RPMI8226 (cell line): Measurements from ENCODE around the gene CD151.

ENCODE experiments used
- DNase-seq: peaks from one replicate; pipeline ENCODE4 v3.0.0-alpha.2; 2015

The CD151 gene

DNA sequence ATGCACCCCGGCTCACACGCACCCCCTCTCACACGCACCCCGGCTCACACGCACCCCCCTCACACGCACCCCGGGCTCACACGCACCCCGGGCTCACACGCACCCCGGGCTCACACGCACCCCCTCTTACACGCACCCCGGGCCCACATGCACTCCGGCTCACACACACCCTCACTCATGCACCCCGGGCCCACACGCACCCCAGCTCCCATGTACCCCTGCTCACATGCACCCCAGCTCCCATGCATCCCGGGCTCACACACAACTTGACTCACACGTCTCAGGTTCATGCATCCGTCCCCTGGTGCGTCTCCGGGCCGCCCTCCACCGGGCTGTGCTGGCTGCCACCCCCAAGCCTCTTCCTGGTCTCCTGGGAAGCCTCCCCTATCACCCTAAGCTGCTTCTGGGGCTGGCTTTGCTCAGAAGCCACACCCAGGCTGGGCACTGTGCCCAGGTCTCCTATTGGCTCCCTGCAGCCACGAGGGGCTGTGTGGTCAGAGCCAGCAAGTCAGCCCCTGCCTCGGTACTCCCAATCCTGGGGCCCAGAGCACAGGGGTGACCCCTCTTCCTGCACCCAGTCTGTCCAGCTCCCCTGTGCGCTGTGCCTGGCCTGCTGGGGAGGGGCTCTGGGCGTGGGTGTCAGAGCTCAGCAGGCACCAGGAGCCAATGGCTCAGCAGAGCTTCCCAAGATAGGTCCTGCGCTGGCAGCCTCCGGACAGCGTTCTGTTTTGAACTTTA lies 26.8 kb downstream of the CD151 start:
- DNase-seq, result peak; percentile 71

DNA sequence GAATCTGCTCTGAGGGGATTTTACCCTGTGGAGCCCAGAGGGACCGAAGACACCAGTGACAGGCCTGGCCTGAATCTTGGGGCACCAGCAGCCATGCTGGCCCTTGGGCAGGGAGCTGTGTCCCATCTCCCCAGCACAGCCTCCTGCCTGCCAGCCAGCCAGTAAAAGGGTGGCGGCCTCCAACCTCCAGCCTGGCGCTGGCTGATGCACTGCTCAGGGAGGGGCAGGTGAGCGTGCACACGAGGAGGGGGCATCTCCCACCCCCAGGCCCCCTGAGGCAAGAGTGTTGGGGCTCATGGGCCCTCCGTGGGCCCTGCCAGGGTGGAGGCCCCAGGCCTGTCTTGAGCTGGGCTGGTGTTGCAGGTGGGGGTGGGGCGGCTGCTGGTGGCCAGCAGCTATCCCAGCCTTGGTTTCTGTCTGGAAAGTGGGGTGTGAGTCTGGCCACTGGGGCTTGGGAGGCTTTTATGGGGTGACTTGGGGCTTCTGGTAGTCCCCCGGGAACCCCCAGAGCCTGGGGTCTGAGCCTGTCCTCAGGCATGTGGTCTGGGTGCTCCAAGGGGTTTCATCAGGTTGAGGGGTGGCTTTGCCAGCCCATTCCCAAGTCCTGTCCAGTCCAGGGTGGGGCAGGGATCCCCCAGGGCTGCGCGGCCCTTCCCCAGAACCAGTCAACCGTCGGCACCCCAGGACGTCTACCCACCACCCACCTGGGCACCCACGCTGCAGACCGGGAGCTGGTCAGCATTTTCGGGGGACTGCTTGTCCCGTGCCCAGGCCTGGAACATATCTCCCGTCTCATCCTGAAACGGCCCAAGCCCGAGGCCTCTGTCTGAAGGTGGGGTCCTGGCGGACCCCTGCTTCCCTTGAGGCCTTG lies 27.7 kb downstream of the CD151 start:
- no peak for DNase-seq

DNA sequence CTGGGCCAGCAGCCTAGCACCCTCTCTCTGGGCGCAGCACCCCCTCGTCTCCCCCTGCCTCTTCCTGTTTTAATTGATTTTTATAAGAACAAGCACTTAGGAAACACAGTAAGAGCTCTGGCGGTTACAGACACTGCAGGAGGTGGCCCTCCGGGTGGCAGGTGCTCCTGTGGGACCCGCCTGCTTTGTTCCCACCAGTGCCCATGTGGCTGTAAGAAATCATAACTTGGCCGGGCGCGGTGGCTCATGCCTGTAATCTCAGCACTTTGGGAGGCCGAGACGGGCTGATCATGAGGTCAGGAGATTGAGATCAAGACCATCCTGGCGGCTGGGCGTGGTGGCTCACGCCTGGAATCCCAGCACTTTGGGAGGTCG lies 28.3 kb downstream of the CD151 start:
- DNase-seq, result no peak

DNA sequence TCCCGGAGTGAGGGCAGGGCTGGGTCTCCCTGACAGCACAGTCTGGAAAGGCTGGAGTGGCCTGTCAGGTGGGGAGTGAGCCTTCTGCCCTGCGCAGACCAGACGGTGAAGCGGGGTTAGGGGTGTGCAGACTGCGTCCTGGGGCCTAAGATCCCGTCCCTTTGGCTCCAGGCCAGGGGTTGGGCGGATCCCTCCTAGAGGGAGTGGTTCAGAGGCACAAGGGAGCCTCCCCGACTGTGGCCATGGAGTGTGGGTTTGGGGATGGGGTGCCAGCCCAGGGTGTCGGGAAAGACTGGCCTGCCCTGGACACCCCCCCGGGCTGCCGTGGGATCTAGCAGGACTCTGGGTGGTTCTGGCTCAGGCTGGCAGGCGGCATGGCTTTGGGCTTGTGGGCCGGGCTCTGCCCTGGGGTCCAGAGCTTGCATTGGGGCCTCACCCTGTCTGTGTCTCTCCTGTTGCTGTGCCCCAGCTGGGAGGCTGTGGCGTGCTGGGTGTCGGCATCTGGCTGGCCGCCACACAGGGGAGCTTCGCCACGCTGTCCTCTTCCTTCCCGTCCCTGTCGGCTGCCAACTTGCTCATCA lies 29.4 kb downstream of the CD151 start:
- no peak for DNase-seq

DNA sequence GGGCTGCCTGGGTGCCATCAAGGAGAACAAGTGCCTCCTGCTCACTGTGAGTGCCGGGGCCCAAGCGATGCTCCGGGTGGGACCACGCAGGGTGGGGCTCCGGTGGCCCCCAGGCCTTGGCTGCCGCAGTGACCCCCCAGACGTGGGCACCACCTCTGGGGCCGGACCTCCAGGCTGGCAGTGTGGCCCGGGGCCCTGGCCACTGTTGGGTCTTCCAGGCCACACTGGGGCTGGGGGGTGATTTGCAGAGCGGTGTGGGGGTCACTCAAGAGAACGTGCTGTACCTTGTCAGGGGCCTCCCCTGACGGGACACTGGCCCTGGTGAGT lies 29.9 kb downstream of the CD151 start:
- DNase-seq, result no peak

DNA sequence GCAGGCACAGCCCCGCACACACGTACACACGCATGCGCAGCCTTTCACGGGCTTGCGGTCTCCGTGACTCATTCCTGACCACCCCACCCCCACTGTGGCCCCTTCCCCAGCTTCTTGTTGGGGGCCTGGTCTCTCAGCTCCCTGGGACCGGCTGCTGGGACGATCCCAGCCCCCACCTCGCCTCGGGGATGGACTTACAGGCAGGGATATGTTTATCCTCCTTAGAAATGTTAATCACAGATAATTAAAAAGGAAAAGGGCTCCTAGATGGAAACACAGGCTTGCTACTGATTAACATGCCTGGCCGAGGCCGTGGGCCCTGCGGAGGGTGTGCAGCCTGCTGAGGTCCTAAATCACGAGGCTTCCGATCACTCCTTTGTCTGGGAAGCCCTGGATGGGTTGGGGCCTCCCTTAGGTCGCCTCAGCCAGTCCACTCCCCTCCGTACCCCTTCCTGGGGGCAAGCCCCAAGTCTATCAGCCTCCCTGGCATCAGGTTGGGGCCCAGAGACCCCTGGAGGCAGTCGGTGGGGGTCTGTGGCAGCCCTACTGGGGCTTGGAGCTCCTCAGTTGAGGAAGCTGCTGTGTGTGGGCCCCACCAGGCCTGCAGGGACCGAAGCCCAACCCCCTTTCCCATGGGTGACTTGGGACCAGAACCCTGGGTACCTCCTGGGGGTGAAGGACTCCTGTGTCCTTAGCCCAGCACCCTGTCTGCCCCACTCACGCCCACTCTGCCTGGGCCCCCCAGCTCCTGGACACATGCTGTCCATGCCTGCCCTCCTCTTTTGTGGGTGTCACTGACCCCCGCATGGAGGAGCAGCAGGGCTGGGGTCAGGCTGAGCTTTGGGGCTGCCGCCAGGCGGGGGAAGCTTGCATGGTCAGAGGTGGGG lies 30.5 kb downstream of the CD151 start:
- no peak for DNase-seq

DNA sequence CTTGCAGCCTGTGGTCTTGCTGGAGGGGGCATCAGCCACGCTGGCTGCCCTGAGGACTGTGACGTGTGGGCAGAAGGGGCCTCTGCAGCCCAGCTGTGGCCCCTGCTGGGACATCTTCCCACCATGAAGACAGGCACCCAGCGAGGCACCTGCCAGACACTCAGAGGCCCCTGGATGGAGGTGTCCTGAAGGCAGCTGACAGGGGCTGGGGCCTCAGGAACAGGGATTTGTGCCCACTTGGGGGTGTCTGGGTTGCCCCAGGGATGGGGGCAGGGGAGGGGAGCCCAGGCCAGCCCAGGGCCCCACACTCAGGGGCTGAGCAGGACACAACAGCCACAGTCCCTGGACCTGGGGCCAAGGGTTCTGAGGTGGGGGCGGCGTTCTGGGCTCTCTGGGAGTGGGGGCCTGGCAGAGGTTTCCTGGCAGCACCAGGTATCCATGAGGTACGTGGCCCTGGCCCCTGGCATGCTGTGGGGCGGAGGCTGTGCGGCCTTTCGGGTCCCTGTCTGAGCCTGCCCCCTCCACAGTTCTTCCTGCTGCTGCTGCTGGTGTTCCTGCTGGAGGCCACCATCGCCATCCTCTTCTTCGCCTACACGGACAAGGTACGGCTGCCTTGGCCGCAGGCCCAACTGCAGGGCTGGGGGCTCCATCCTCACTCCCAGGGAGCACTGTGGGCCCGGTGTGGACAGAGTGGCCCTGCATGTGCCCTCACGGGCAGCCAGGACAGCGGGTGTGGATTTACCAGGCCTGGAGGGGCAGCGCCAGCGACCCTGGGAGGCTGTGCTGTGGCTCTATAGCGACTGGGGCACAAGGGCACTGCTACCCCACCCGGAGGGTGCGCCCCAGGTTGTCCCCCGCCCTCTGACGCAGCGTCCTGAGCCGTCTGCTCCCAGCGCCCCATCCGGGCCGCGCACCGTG lies 31.4 kb downstream of the CD151 start:
- no peak for DNase-seq

DNA sequence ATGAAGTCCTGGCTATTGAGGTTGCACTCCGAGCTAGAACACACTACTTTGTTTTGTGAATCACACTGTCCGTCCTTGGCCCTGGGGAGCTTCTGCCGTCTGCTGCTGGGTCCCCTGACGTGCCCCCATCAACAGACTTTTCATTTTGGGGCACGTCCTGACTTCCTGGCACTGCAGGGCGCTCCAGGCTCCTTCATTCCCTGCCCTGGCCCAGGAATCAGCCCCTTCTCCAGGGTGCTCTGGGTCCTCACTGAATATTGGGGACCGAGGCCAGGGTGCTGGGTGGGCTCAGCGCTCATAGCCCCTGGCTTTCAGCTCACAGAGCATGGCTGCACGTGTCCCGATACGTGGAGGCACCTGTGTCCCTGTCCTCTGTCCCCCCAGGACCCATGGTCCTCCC lies 32.1 kb downstream of the CD151 start:
- no peak for DNase-seq

DNA sequence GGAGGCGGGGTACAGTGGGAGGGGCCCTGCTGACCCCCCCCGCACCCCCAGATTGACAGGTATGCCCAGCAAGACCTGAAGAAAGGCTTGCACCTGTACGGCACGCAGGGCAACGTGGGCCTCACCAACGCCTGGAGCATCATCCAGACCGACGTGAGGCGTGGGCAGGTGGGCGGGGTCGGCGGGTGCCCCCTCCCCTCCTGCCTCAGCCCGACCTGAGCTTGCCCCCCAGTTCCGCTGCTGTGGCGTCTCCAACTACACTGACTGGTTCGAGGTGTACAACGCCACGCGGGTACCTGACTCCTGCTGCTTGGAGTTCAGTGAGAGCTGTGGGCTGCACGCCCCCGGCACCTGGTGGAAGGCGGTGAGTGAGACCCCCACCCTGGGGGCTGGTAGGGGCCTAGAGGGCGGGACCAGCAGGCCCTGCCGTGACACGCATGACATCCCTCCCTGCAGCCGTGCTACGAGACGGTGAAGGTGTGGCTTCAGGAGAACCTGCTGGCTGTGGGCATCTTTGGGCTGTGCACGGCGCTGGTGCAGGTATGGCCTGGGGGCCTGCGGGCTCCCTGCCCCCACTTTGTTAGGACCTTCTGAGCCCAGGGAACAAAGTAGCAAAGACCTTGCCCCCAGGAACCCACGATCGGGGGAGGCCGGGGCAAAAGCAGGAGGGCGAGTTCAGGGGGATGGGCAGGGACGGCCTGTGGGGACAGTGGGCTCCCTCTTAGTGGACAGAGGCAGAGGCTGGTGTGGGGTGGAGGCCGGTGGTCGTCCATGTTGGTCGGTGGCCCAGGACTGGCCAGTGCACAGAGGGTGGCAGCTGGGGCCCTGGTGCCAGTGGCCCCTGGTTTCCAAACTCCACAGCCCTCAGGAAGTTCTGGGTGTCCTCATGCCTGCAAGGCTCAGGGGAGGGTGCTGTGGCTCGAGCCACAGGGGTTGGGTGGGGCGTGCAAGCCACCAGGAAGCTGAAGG lies 33.0 kb downstream of the CD151 start:
- DNase-seq, result no peak

DNA sequence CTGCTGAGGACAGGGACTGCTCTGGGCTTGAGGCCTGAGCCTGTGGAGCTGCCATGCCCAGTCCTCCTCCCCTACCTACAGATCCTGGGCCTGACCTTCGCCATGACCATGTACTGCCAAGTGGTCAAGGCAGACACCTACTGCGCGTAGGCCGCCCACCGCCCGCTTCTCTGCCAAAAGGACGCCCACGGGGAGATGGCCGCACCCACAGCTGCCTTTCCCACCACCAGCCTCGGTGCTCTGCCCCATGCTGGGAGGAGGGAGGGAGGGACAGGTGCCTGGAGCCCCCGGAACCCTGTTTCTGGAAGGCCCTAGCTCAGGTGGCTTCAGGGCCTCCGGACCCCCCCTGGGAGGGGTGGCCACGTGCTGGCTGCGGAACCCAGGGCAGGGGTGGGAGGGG lies 33.7 kb downstream of the CD151 start:
- no peak for DNase-seq

DNA sequence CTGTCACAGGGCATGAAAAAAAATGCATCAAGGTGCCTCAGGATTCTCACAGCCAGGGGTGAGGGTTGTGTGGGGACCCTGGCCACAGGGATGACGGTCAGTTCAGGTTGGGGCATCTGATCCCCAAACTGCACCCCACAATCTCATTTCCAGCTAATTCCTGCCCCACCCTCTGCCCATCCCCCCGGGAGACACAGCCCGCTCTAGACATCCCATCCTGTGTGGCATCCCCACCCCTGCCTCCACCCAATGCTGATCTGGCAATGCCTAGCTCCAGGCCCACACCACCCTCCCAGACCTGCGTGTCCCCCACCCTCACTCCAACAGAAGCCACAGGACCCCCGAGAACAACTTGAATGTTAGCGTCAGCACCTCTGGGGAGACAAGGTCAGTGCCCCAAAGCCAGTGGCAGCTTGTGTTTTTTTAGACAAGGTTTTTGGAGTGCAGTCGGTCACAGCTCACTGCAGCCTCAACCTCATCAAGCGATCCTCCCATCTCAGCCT lies 35.2 kb downstream of the CD151 start:
- no peak for DNase-seq

DNA sequence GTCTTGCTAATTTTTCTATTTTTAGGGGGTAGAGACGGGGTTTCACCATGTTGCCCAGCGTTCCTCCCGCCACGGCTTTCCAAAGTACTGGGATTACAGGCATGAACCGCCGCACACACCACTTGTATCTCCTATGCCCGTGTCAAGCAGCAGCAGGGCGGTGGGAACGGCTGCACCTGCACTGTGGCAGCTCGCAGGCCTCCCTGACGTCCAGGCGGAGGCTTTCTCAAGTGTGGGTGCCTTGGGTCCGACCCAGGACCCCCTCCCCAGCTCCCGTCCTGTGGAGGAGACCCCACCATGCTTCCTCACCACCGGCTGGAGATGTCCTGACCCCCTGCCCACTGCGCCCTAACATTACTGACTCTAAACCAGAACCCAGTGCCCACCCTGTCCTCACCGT lies 35.6 kb downstream of the CD151 start:
- no peak for DNase-seq

DNA sequence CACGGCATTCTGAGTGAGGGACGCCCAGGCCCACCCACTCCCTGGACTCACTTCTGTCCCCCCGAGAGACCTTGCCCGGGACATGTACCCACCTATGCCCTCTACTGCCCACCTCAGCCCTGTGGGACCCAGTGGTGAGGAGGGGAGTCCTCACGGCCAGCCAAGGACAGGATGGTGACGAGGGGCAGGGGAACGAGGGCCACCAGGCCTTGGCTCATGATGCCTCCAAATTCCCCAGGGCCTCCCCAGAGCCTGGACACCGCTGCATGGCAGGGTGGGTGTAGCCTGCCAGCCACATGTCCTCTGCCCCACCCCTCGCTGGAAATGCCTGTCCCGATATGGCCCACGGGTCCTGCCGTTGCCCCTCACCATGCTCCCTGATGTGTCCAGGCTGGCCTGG lies 36.0 kb downstream of the CD151 start:
- DNase-seq, result no peak

DNA sequence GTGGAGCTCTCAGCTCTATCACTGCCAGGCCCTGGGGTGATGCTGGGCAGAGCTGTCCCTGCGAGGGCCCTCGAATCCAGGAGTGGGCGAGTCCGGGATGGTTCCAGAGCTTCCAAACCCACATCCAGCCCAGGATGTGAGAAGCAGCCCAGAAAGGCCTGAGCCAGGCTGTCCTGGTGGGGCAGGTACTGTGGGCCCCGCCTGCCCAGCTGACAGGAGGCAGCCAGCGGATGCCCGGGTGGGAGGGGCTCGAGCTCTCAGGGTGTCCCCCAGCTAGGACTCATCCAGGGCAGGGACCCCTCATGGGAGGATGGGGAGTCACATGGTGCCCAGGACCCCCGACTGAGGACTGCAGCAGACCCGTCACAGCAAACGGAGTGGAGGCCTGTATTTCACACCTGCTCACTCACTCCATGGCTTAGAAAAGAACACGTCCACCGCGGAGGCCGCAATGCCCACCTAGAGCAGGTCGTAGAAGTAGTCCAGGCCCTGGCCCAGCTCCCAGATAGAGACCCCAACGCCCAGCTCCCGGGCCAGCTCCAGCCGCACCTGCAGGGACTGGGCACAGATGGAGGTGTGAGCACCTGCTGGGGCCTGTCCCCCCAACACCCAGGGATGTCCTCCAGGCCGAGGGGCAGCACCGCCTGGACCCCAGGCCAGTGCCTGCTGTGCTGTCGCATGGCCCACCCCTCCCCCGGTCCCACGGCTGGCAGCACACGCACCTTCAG lies 36.8 kb downstream of the CD151 start:
- no peak for DNase-seq

DNA sequence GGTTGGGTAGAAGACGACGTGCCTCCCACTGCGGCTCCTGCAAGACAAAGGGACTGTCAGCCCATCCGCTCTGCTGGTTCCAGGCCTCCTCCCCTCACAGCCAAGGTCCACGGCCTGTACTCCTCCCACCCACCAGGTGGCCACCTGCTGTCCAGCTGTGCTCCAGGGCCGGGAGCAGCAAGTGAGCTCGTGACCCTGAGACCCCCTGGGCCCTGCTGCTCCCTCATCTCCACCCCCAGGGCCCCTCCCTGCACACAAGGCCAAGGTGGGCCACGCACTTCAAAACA lies 37.3 kb downstream of the CD151 start:
- no peak for DNase-seq

DNA sequence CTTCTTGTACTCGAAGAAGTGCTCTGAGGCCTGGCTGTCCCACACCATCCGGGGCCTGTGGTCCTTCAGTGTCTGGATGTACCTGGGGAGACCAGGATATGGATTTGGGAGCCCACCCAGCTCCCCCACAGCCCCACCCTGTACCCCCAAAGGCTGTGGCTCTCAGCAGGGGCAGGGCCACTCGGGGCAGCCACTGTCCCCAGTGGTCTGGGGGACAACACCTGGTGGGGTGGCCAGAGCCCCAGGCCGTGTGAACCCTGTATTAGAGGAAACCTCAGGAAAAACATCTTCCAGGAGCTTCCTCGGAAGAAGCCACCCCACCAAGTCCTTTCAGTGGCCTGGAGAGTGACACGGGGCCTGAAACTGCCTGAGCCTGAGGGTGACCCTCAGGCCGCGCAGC lies 37.7 kb downstream of the CD151 start:
- DNase-seq, result no peak

DNA sequence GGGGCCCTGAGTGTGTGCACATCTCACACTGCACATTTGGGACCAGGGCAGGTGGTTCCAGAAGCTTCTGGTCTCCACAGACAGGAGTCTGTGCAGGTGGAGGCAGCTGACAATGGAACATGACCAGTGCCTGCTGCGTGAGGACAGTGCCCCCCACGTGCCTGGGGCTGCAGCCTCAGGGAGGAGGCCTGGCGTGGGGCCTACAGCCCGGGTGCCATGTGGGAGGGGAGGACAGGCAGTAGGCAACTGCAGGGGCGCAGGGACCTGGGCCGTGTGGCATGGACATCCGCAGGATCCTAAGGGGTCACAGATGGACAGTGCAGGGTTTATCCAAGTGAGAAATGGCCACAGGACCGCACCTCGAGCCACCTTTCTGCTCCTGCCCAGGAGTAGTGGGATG lies 38.7 kb downstream of the CD151 start:
- DNase-seq, result no peak

DNA sequence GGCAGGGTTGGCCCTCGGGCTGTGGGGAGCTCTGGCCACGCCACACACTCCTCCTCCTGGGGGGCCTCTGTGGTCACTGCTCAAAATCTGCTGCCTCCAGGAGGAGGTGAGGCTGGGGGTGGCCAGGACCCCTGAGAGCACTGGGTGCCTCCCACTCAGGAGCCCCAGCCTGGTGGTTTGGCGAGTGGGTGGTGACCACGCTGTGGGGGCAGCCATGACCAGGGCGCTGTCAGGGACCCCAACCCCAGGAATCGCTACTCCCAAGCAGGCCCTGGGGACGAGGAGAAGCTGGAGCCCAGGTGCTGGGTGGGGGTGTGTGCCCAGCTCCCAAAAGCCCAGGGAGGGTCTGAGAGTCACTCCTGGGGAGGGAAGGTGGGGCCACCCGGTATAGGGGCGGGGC lies 40.0 kb downstream of the CD151 start:
- DNase-seq, result no peak

DNA sequence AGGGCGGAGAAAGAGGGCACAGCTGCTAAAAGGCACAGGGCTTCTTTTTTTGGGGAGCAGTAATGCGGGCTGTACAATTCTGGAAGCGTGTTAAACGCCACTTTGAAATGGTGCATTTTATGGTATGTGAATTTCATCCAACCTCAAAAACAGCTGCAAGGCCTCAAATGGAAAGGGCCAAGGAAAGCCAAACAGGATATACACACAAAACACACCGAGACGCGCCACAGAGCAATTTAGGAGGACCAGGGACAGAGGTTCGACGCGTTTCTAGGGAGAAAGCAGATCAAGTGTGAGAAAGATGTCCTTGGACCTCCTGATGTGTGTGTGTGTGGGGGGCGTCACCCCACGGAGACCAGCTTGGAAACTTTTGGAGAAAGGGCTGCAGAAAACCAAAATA lies 41.0 kb downstream of the CD151 start:
- no peak for DNase-seq

DNA sequence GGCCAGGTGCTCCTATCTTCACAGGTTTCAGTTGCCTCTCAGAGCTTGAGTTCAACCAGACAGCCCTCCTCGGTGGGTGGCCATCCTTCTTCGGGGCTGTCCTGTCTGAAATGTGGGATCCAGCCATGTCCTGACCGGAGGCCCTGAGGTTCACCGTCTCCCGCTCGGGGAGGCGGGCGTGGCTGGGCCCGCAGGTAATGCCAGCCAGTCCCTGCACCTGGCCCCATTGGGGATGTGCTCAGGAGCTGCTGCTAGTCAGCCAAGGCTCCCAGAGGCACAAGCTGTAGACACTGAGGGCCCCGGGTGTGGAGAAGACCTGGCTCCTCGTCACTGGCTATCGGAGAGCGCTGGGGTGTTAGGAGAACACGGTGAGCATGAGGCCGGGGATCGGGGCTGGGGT lies 42.5 kb downstream of the CD151 start:
- no peak for DNase-seq
